Transverse colon (tissue), 4 donors: Measurements from ENCODE around the gene RASSF1.

Source experiments
- CTCF ChIP-seq, 5 experiments: fragments of 200-600 bp in 3 of 5; fragments of 450-650 bp in 2 of 5; sonication (generic) in 3 of 5; IDR thresholded peaks; 1 replicate in 2 of 5; 2 replicates in 3 of 5; pipeline ENCODE4 v1.5.1; 2016 to 2017; ENCODE audit warnings: antibody characterized with exemption in 5 of 5, inconsistent platforms in 3 of 5, mild to moderate bottlenecking in 2 of 5, moderate library complexity in 1 of 5
- POLR2AphosphoS5 ChIP-seq, 3 donors: sonication (generic); formaldehyde crosslinking; IDR thresholded peaks; one replicate each; pipeline ENCODE4 v1.6.1; 2016; ENCODE audit warnings: antibody characterized with exemption in 3 of 3

- TF ChIP-seq CTCF (IDR thresholded peaks at IDR 0.05) (no peak), POLR2AphosphoS5 (IDR thresholded peaks at IDR 0.05) (no peak)
Measured at GRCh38 chr3:50304601-50305000, 36.0 kb downstream of the RASSF1 start.
